Smooth muscle cell of the pulmonary artery (primary cell): ENCODE measurements around the gene RTF2. TPM values are rescaled to one million over a fixed set of nuclear protein-coding genes. Genes with fewer than 3 reads are reported as not detected.

Source experiments
- total RNA-seq: library from RNA; depleted of rRNA; stranded (reverse); fragments of >200 nt; gene quantifications from 2 replicates; pipeline ENCODE4 v1.2.3, GENCODE V29; 2014

The RTF2 gene
- 71.4 and 74.5 TPM in 2 replicates for total RNA-seq

GRCh38 chr20:56468316-56469076 is at the start of gene RTF2:
Gene RTF2, plus strand, starts transcription at chr20:56468627. Its CDS starts 71 bp downstream, at chr20:56468698.

GRCh38 chr20:56524444-56524843 is 56.0 kb downstream of the RTF2 start, which contains the start of gene FAM209A:
Gene FAM209A, plus strand, starts transcription at chr20:56524744. Its CDS starts 65 bp downstream, at chr20:56524809.

GRCh38 chr20:56532946-56533345 is 64.5 kb downstream of the RTF2 start, which contains the start of gene FAM209B:
Gene FAM209B, plus strand, starts transcription at chr20:56533246. Its CDS starts 96 bp downstream, at chr20:56533342.

Other genes with a start within 250 kb of the RTF2 start
- gene MC3R, start 219.9 kb upstream of the RTF2 start, total RNA-seq: not detected in 2 replicates
- gene FAM210B, start 109.7 kb upstream of the RTF2 start, total RNA-seq: 48.2 and 51.5 TPM in 2 replicates
- gene AURKA, start 76.4 kb upstream of the RTF2 start, total RNA-seq: 6.0 and 14.5 TPM in 2 replicates
- 24.8 and 28.9 TPM in 2 replicates for gene CSTF1, start 76.0 kb upstream of the RTF2 start, total RNA-seq
- gene CASS4, start 56.4 kb upstream of the RTF2 start, total RNA-seq: 0.23 and 0.26 TPM in 2 replicates
- not detected in 2 replicates for gene FAM209A, start 56.1 kb downstream of the RTF2 start, total RNA-seq
- gene FAM209B, start 64.6 kb downstream of the RTF2 start, total RNA-seq: not detected in 2 replicates
- not detected in 2 replicates for gene TFAP2C, start 160.7 kb downstream of the RTF2 start, total RNA-seq